HCT116 (cell line): ENCODE measurements around the gene ZNF646.

Experiments used
- CEBPB ChIP-seq: IDR thresholded peaks from 2 replicates; pipeline ENCODE4 v1.6.1; 2012; ENCODE audit warnings: low read depth
- EZH2 ChIP-seq: fragments of 200-600 bp; sonication (generic); IDR thresholded peaks from 2 replicates; pipeline ENCODE4 v1.6.1; 2017; ENCODE audit warnings: antibody characterized with exemption, mixed run types
- FOSL1 ChIP-seq: IDR thresholded peaks from 2 replicates; pipeline ENCODE4 v1.6.1; 2012; ENCODE audit warnings: low read depth
- POLR2A ChIP-seq: IDR thresholded peaks from 2 replicates; pipeline ENCODE4 v1.7.0; 2011; ENCODE audit warnings: borderline replicate concordance; ENCODE audit not compliant: insufficient read depth, insufficient read length; ENCODE audit errors: extremely low read depth
- POLR2AphosphoS5 ChIP-seq: IDR thresholded peaks from 2 replicates; pipeline ENCODE4 v1.6.1; 2011; ENCODE audit warnings: mild to moderate bottlenecking, low read depth, low read length, moderate library complexity
- TF ChIP-seq, protein P1 (sequence below), 3 experiments: fragments of 200-600 bp in 1 of 3; sonication (generic) in 1 of 3; IDR thresholded peaks in 2 of 3; conservative IDR thresholded peaks in 1 of 3; 2 replicates each; pipeline ENCODE4 v1.5.1; 2012 to 2017; ENCODE audit warnings: low read depth in 2 of 3, low read length in 2 of 3, antibody characterized with exemption in 1 of 3, borderline replicate concordance in 1 of 3, control low read depth in 1 of 3, mild to moderate bottlenecking in 1 of 3, mixed read lengths in 1 of 3, mixed run types in 1 of 3, moderate library complexity in 1 of 3; ENCODE audit not compliant: insufficient read depth in 1 of 3
- TF ChIP-seq, protein P2 (sequence below): IDR thresholded peaks from 2 replicates; pipeline ENCODE4 v1.6.1; 2012
- TF ChIP-seq, protein P3 (sequence below): IDR thresholded peaks from 2 replicates; pipeline ENCODE4 v1.6.1; 2012

DNA sequence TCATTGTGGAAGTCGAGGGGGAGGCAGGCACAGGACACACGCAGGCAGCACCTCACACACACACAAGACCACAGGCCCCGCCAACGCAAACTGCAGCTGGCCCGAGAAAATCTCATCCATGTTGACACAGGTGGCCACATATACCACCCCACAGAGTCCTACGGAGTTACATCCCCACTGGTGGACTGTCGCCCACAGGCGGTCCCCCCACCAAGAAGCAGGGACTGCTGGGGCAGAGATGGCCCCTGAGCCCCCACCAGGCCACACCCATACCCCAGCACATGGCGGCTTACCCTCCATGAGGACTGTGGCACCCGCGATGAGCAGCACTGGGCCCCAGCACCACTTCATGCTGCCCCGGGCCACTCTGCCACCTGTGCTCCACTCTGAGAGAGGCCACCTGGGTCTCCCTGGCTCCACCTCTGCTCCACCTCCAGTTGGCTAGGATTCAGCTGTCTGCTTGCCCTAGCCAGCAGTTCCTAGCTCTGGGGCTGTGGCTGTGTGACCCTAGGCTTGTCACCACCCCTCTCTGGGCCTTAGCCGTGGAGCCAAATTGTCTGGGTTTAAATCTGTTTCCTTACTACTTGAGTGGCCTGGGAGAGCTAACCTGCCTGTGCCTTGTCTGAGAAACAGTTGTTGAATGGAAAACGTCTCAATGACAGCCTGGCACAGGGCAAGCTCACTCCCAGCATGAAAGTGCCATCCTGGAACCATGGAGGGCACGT lies 14.4 kb downstream of the ZNF646 start, which contains the start of gene PRSS53:
- TF ChIP-seq, protein P1, sequence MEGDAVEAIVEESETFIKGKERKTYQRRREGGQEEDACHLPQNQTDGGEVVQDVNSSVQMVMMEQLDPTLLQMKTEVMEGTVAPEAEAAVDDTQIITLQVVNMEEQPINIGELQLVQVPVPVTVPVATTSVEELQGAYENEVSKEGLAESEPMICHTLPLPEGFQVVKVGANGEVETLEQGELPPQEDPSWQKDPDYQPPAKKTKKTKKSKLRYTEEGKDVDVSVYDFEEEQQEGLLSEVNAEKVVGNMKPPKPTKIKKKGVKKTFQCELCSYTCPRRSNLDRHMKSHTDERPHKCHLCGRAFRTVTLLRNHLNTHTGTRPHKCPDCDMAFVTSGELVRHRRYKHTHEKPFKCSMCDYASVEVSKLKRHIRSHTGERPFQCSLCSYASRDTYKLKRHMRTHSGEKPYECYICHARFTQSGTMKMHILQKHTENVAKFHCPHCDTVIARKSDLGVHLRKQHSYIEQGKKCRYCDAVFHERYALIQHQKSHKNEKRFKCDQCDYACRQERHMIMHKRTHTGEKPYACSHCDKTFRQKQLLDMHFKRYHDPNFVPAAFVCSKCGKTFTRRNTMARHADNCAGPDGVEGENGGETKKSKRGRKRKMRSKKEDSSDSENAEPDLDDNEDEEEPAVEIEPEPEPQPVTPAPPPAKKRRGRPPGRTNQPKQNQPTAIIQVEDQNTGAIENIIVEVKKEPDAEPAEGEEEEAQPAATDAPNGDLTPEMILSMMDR (IDR thresholded peaks at IDR 0.05 in 2 of 3, conservative IDR thresholded peaks at IDR 0.05 in 1 of 3; ENCODE audit: borderline replicate concordance in 1 of 3, insufficient read depth in 1 of 3, low read depth in 2 of 3, low read length in 2 of 3), result no peak
- TF ChIP-seq POLR2AphosphoS5, result no peak
- TF ChIP-seq EZH2, result no peak
- no peak for TF ChIP-seq POLR2A
- TF ChIP-seq, protein P2, sequence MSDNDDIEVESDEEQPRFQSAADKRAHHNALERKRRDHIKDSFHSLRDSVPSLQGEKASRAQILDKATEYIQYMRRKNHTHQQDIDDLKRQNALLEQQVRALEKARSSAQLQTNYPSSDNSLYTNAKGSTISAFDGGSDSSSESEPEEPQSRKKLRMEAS, result no peak
- TF ChIP-seq FOSL1, result no peak
- no peak for TF ChIP-seq CEBPB
- TF ChIP-seq, protein P3, sequence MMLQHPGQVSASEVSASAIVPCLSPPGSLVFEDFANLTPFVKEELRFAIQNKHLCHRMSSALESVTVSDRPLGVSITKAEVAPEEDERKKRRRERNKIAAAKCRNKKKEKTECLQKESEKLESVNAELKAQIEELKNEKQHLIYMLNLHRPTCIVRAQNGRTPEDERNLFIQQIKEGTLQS, result no peak
